Lung (tissue), 12 donors: ENCODE measurements around the gene BTG2. TPM values are rescaled to one million over a fixed set of nuclear protein-coding genes. Genes with fewer than 3 reads are reported as not detected.

ENCODE experiments used
- ATAC-seq: fragments of 200-7000 bp; cut with Tn5 transposase; one replicate; pipeline ENCODE4 v1.9.1; 2020; ENCODE audit warnings: moderate number of reproducible peaks; ENCODE audit not compliant: insufficient read depth, low FRiP score
- DNase-seq, 3 donors: peaks; one replicate each; pipeline ENCODE4 v3.0.0-alpha.2; 2013 to 2017
- H3K27ac ChIP-seq, 2 donors: one replicate each; pipeline ENCODE4 v1.5.1; 2013; ENCODE audit warnings: mild to moderate bottlenecking in 2 of 2, moderate library complexity in 2 of 2, control low read depth in 1 of 2, inconsistent platforms in 1 of 2, low read depth in 1 of 2, low read length in 1 of 2
- H3K27me3 ChIP-seq, 3 donors: one replicate each; pipeline ENCODE4 v1.5.1; 2013; ENCODE audit warnings: low read length in 2 of 3; ENCODE audit not compliant: control insufficient read depth in 3 of 3, insufficient read depth in 3 of 3
- H3K36me3 ChIP-seq, 4 donors: one replicate each; pipeline ENCODE4 v1.5.1; 2013; ENCODE audit warnings: low read length in 4 of 4, mild to moderate bottlenecking in 1 of 4, moderate library complexity in 1 of 4; ENCODE audit not compliant: control insufficient read depth in 4 of 4, insufficient read depth in 4 of 4
- H3K4me1 ChIP-seq, 5 donors: one replicate each; pipeline ENCODE4 v1.5.1; 2013; ENCODE audit warnings: low read length in 5 of 5, mild to moderate bottlenecking in 2 of 5, moderate library complexity in 1 of 5; ENCODE audit not compliant: control insufficient read depth in 5 of 5, insufficient read depth in 5 of 5
- H3K4me3 ChIP-seq: one replicate; pipeline ENCODE4 v1.5.1; 2013; ENCODE audit warnings: mild to moderate bottlenecking, control low read depth, moderate library complexity
- H3K9ac ChIP-seq, 2 donors: one replicate each; pipeline ENCODE4 v1.5.1; 2013; ENCODE audit warnings: low read length in 2 of 2, control low read depth in 1 of 2; ENCODE audit not compliant: insufficient read depth in 1 of 2
- H3K9me3 ChIP-seq, 4 donors: one replicate each; pipeline ENCODE4 v1.5.1; 2013; ENCODE audit warnings: low read length in 3 of 4, mild to moderate bottlenecking in 1 of 4, moderate library complexity in 1 of 4; ENCODE audit not compliant: control insufficient read depth in 4 of 4, insufficient read depth in 3 of 4
- WGBS, 2 donors: extraction: QIAGEN DNeasy Blood & Tissue Kit; methylation state at CpG; one replicate each; pipeline ENCODE4 v1.1.7; 2013; 5-methylcytosine and 5-hydroxymethylcytosine counted together
- polyA plus RNA-seq, 2 donors: library from polyadenylated mRNA; stranded (reverse); fragments of 200-250 nt; gene quantifications; one replicate each; pipeline ENCODE4 v1.2.1, GENCODE V29; 2013
- total RNA-seq, 2 donors: library from RNA; depleted of rRNA in 1 of 2; stranded (reverse); fragments of >200 nt in 1 of 2; gene quantifications; one replicate each; pipeline ENCODE4 v1.2.1, GENCODE V29; 2014 to 2021
- TF ChIP-seq, protein P1 (sequence below): IDR thresholded peaks from 2 replicates; pipeline ENCODE4 v1.5.1; 2012; ENCODE audit warnings: mild to moderate bottlenecking; ENCODE audit errors: control extremely low read depth, extremely low read depth
- donor health status: control.
- donor health status: control.
- donor health status: Bipolar disorder and iron deficiency.
- donor health status: healthy.
- donor health status: DM: yes; HTN: yes; CAD: no.

Gene BTG2
- total and polyA plus RNA-seq, 4 donors, result 29.1 to 118 (median 73.5) TPM

DNA sequence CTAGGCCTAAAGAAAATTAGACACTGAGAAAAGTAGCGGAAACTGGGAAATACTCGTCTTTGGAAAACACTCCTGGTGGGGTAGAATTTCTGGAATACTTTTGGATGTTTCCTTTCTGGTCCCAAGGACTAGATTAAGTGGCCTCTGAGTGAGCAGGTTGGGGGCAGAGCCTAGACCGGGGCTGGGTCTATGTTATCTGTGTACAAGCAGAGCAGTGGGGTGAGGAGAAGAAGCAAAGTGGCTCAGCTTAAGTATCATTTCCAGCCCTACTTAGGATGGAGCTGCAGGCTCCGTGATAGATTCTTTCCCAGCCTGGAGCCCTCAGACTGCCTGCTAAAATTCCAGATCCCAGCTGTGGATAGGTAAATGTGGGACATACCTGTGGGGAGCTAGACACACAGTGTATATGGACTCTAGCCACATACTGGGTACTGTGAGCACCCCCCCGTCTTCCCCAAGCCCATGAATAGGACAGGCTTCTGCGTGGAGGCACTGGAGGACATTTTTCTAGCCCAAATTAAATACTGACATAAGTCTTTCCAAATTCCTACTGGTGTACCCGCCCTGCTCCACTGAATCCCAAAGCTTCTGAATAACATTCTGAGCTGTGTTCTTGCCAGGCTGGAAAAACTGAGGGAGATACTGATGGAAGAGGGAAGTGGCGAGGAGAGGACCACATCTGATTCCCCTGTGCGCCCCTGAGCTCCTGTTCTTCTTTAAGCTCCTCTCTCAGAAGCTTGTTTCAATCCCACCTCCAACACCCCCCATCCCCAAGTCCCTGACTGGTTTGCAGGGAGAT is 38.8 kb downstream of the BTG2 start:
- WGBS, 2 donors, result 80 to 89% methylated on average over 9 of the region's 9 CpGs
- H3K36me3 ChIP-seq, result peaks cover 0 to 19% (median 5%) of the 10 kb centered on the region in 4 donors
- TF ChIP-seq, protein P1, sequence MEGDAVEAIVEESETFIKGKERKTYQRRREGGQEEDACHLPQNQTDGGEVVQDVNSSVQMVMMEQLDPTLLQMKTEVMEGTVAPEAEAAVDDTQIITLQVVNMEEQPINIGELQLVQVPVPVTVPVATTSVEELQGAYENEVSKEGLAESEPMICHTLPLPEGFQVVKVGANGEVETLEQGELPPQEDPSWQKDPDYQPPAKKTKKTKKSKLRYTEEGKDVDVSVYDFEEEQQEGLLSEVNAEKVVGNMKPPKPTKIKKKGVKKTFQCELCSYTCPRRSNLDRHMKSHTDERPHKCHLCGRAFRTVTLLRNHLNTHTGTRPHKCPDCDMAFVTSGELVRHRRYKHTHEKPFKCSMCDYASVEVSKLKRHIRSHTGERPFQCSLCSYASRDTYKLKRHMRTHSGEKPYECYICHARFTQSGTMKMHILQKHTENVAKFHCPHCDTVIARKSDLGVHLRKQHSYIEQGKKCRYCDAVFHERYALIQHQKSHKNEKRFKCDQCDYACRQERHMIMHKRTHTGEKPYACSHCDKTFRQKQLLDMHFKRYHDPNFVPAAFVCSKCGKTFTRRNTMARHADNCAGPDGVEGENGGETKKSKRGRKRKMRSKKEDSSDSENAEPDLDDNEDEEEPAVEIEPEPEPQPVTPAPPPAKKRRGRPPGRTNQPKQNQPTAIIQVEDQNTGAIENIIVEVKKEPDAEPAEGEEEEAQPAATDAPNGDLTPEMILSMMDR, result no peak
- peaks cover 0 to 15% (median 3%) of the 10 kb centered on the region in 5 donors for H3K4me1 ChIP-seq
- H3K9me3 ChIP-seq, result no peaks in the 10 kb centered on the region
- DNase-seq, result no peak
- no peak overlapping the region for H3K27ac ChIP-seq
- H3K27me3 ChIP-seq, result no peaks in the 10 kb centered on the region
- ATAC-seq, result no peak
- H3K9ac ChIP-seq, result no peak overlapping the region
- no peak overlapping the region for H3K4me3 ChIP-seq

DNA sequence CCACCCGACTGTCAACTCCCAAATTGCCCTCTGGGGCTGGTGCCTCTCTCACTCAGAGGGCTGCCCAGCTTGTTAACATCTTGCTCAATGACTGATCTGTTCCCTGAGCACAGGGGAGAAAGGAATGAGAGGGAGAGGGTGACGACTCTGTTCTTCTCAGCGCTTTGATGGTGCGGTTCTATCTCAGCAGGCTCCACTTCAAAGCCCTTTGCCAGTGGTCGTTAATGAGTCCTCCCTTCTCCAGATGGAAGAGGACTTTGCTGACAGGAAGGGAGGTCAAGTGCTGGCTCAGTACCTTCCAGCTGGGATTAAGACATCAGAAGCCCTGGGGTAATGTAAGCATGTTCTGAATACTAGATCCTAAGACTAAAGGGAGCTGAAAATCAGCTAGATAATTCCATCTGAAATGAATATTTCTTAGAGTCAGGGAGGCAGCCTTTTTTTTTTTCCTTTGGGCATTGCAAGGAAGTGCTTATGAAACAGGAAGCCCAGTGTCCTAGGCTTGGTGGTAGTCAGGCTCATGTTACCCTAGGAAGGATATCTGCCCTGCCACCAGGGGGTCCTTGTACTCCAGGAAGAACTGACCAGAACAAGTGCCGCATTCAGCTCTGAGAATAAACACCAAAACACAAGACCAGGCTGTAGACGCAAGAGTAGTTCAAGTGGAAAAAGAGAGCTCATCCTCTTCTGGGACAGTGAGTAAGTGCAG is 40.9 kb downstream of the BTG2 start:
- Histone ChIP-seq H3K27ac (peak overlapping the region in 1 of 2 donors; percentile 41), H3K9ac (no peak overlapping the region), H3K4me3 (no peak overlapping the region), H3K9me3 (no peaks in the 10 kb centered on the region), H3K27me3 (no peaks in the 10 kb centered on the region), H3K36me3 (peaks cover 0 to 12% (median 5%) of the 10 kb centered on the region in 4 donors), H3K4me1 (peaks cover 0 to 26% (median 7%) of the 10 kb centered on the region in 5 donors)
- 66 to 67% methylated on average over 7 of the region's 7 CpGs for WGBS, 2 donors
- ATAC-seq, result no peak
- DNase-seq, result no peak
- TF ChIP-seq, protein P1, result no peak

GRCh38 chr1:203346769-203347102 is 41.4 kb downstream of the BTG2 start:
- no peak overlapping the region for H3K27ac ChIP-seq
- H3K4me3 ChIP-seq, result no peak overlapping the region
- H3K9ac ChIP-seq, result no peak overlapping the region
- H3K36me3 ChIP-seq, result peaks cover 0 to 12% (median 5%) of the 10 kb centered on the region in 4 donors
- TF ChIP-seq, protein P1, result no peak
- H3K9me3 ChIP-seq, result no peaks in the 10 kb centered on the region
- DNase-seq (no peak), ATAC-seq (no peak)
- H3K27me3 ChIP-seq, result no peaks in the 10 kb centered on the region
- WGBS, 2 donors, result 85 to 87% methylated on average over 3 of the region's 3 CpGs
- H3K4me1 ChIP-seq, result peaks cover 0 to 30% (median 7%) of the 10 kb centered on the region in 5 donors
